ENCODE measurements around the gene MEGF6. TPM values are rescaled to one million over a fixed set of nuclear protein-coding genes. Genes with fewer than 3 reads are reported as not detected.

Gene MEGF6
- total and polyA plus RNA-seq, 9 of the 15 experiments (the other 6 are each of a cell fraction or from before 2014, with no cell fraction given) = 0.03 to 1.7 (median 0.24) TPM; not detected in 3

DNA sequence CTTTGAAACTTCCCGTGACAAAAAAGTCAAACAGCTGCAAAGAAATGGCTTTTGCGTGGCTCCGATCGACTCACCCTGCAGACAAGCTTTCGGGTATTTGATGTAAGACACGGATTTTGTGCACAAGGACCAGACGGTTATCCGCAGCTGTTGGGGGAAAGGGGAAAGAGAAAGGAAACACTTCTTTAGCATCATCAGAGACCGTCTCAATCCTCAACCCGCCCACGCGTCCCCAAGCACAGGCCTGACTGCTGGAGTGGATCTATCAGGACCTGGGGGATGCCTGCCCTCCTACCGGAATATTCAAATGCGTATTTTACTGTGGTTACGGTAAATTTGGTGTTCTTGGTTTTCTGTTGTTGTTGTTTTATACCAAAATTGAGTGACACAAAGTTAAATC lies 27.4 kb upstream of the MEGF6 start:
- Histone ChIP-seq H3K36me3 (ENCODE audit: control insufficient read depth, insufficient read depth, low read length) (peaks cover 52% of the 10 kb centered on the region; the same call in 2 of the 3 replicates), H3K4me1 (replicated peaks in 1 of 2; ENCODE audit: control insufficient read depth in 2 of 2, insufficient read depth in 2 of 2, low read length in 2 of 2) (peaks cover 0 to 11% of the 10 kb centered on the region in 2 experiments; a peak in 1 of 5 replicates), H4K20me1 (replicated peaks; ENCODE audit: control insufficient read depth, insufficient read depth, low read length) (0 out of 2 replicates have a peak, but pooled peaks cover 7% of the 10 kb centered on the region), H3K9ac (ENCODE audit: insufficient read depth in 1 of 2, low read depth in 2 of 2, low read length in 2 of 2) (no peak overlapping the region), H3K4me3 (no peak overlapping the region), H3K9me1 (ENCODE audit: control insufficient read depth, insufficient read depth, low read length) (no peaks in the 10 kb centered on the region), H3K27me3 (ENCODE audit: control insufficient read depth in 2 of 2, insufficient read depth in 2 of 2, low read length in 2 of 2) (no peaks in the 10 kb centered on the region), H2AFZ (ENCODE audit: low read depth, low read length) (no peak overlapping the region), H3K9me3 (replicated peaks; ENCODE audit: control insufficient read depth, insufficient read depth, low read depth, low read length) (no peaks in the 10 kb centered on the region), H3K79me2 (ENCODE audit: control insufficient read depth, insufficient read depth, low read length) (no peaks in the 10 kb centered on the region), H3K4me2 (ENCODE audit: insufficient read depth, low read length) (no peak overlapping the region), H3K27ac (ENCODE audit: extremely low read depth, low read depth, low read length) (no peak overlapping the region)
- BruUV-seq (replicated peaks) = no TSS peak
- ChIA-PET CTCF (ENCODE audit: low intra/inter-chr PET ratio) (no interaction called here), POLR2A (interaction anchor here (1.0 kb wide), 1 partner anchor 10 kb away, joined by 5 read pairs; no protein-coding TSS in a partner anchor)
- TF ChIP-seq EGR1 (conservative IDR thresholded peaks at IDR 0.05) (0 out of 2 replicates have a peak, but pooled peaks have one; percentile 12), MAFK (IDR thresholded peaks at IDR 0.05; ENCODE audit: low read length) (no peak)
- DNase-seq (ENCODE audit: extremely low read depth in 1 of 4, low spot score in 3 of 4) = no peak
- intact Hi-C loops (cut with micrococcal nuclease) = no loop called here
- WGBS (ENCODE audit: insufficient coverage, low coverage, missing lambda C conversion rate) = 88% methylated on average over 15 of the region's 15 CpGs
- FAIRE-seq = no peak
- no peak for ATAC-seq
- in situ Hi-C loops (cut with MboI) = no loop called here

DNA sequence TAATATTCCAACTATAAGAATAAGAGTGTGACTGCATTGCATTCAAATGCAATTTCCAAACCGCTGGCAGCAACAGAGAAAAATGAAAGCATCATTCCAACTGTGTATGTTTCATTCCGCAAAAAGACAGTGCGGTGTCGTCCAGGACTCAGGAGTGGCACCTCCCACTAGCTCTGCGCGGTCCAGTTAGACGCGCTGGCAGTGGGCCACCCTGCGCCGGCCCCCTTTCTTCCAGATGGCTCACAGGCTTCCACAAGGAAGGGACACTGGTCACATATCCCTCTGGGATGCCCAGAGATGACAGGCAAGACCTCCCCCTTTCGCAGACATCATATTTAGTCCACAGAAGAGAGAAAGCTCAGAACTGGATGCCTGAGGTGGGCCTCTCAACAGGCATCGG lies 26.7 kb upstream of the MEGF6 start:
- H3K9ac ChIP-seq (ENCODE audit: insufficient read depth in 1 of 2, low read depth in 2 of 2, low read length in 2 of 2) = no peak overlapping the region
- H2AFZ ChIP-seq (ENCODE audit: low read depth, low read length) = no peak overlapping the region
- in situ Hi-C loops (cut with MboI) = no loop called here
- 86% methylated on average over 10 of the region's 12 CpGs for WGBS (ENCODE audit: insufficient coverage, low coverage, missing lambda C conversion rate)
- FAIRE-seq (no peak), DNase-seq (ENCODE audit: extremely low read depth in 1 of 4, low spot score in 3 of 4) (no peak), ATAC-seq (no peak)
- TF ChIP-seq WHSC1 (IDR thresholded peaks at IDR 0.05; ENCODE audit: low read length) (no peak), HDGF (IDR thresholded peaks at IDR 0.05) (no peak), EGR1 (conservative IDR thresholded peaks at IDR 0.05) (no peak)
- H3K79me2 ChIP-seq (ENCODE audit: control insufficient read depth, insufficient read depth, low read length) = no peaks in the 10 kb centered on the region
- H3K27ac ChIP-seq (ENCODE audit: extremely low read depth, low read depth, low read length) = no peak overlapping the region
- H3K36me3 ChIP-seq (ENCODE audit: control insufficient read depth, insufficient read depth, low read length) = peaks cover 49% of the 10 kb centered on the region; the same call in 2 of the 3 replicates
- intact Hi-C loops (cut with micrococcal nuclease) = no loop called here
- CTCF ChIA-PET (ENCODE audit: low intra/inter-chr PET ratio) = no interaction called here
- H3K4me3 ChIP-seq = no peak overlapping the region
- H3K4me1 ChIP-seq (replicated peaks in 1 of 2; ENCODE audit: control insufficient read depth in 2 of 2, insufficient read depth in 2 of 2, low read length in 2 of 2) = peaks cover 0 to 11% of the 10 kb centered on the region in 2 experiments; a peak in 1 of 5 replicates
- no peak overlapping the region for H3K4me2 ChIP-seq (ENCODE audit: insufficient read depth, low read length)
- BruUV-seq (replicated peaks) = no TSS peak
- no peaks in the 10 kb centered on the region for H3K9me3 ChIP-seq (replicated peaks; ENCODE audit: control insufficient read depth, insufficient read depth, low read depth, low read length)
- H3K9me1 ChIP-seq (ENCODE audit: control insufficient read depth, insufficient read depth, low read length) = no peaks in the 10 kb centered on the region
- H4K20me1 ChIP-seq (replicated peaks; ENCODE audit: control insufficient read depth, insufficient read depth, low read length) = 0 out of 2 replicates have a peak, but pooled peaks cover 7% of the 10 kb centered on the region
- POLR2A ChIA-PET = interaction anchor here (0.6 kb wide), 1 partner anchor 1142 kb away, joined by 3 read pairs; no protein-coding TSS in a partner anchor
- no peaks in the 10 kb centered on the region for H3K27me3 ChIP-seq (ENCODE audit: control insufficient read depth in 2 of 2, insufficient read depth in 2 of 2, low read length in 2 of 2)

All from K562 (cell line).